ENCODE data around the gene TGFBR2.

TGFBR2 gene

DNA sequence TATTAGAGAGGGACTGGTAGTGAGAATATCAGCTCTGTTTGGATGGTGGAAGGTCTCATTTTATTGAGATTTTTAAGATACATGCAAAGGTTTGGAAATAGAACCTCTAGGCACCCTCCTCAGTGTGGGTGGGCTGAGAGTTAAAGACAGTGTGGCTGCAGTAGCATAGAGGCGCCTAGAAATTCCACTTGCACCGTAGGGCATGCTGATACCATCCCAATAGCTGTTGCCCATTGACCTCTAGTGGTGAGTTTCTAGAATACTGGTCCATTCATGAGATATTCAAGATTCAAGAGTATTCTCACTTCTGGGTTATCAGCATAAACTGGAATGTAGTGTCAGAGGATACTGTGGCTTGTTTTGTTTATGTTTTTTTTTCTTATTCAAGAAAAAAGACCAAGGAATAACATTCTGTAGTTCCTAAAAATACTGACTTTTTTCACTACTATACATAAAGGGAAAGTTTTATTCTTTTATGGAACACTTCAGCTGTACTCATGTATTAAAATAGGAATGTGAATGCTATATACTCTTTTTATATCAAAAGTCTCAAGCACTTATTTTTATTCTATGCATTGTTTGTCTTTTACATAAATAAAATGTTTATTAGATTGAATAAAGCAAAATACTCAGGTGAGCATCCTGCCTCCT is 87.2 kb downstream of the TGFBR2 start:
- DNase-seq (ENCODE audit: low spot score), result peak; percentile 78

DNA sequence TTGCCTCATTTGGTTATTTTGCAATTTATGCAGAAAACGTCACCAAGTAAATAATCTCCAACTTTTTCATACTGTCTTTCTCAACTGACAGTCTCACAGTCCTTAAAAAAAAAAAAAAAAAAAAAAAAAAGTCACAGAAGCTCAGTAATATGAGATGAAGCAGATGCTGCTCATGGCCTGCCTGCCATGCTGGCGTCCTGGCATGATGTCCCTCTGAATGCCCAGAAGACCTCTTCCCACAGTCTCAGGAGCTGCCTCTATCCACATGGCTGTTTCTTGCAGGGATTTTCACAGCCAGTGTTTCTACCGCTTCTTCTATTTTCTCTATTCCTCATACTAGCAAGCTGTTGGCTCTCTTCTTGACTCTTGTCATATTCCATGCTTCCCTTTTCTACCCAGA is 87.7 kb downstream of the TGFBR2 start:
- no peak for DNase-seq (ENCODE audit: low spot score)

DNA sequence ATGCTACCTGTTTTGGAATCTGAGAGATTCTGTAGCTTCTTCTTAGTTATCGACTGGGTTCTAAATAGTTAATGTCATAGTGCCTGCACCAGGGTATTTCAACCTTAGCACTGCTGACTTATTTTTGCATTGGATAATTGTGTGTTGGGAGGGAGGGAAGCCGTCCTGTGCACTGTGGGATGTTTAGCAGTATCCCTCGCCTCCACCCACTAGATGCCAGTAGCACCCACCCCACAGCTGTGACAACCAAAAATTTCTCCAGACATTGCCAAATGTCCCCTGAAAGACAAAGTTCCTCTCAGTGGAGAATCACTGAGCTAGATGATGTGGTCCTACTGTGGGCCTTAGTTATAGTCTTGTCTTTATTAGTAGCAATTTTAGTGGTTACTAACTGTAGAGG is 88.3 kb downstream of the TGFBR2 start:
- DNase-seq (ENCODE audit: low spot score), result no peak

DNA sequence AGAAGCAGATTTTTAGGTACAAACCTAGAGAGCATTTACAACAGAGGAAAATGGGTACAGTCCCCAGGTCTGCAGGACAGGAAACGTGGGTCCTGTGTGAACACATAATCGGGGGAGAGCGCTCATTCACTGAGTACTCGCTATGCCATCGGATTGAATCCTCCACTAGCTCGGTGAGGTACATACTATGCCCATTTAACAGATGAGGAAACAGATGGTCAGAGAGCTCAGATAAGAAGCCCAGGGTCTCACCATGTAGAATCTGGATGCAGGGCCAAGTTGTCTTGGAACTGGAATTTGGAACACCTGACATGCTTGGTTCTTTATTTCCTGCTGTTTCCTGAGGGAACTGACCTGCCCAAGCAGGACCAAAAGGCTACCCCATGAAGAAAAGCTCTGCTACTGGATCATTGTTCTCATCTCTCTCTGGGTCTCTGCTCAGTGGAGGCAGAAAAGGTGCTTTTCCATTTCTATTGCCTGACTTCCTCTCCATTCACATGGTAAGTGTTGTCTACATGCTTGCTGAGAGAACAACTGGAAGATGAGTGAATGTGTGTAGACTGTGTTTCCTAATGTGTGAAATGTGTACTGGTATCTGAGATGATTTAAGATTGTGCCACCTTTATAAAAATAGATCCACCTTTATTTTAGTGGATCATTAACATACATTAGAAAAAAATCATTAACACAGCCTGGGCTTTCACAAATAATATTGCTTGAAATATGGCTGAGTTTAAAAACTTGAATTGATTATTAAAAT is 89.1 kb downstream of the TGFBR2 start:
- DNase-seq (ENCODE audit: low spot score), result no peak

DNA sequence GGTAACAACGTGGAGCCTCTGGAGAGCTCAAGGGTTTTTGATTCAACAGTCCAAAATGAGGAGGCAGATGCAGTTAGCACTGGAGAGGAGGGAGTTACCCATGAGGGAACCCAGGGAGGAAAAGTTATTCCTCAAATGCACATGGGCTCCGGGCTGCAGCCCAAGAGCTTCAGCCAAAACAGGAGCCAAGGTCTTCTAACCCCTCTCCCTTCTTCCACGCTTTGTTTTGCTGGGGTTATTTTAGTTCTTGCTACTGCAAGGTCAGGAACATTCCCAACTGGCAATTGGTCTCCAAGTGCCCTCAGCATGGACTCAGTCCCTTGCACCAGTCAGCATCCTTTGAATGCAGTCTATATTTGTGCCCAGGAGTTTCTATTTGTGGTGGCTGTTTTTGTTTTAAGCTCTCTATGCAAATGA is 90.0 kb downstream of the TGFBR2 start:
- no peak for DNase-seq (ENCODE audit: low spot score)

DNA sequence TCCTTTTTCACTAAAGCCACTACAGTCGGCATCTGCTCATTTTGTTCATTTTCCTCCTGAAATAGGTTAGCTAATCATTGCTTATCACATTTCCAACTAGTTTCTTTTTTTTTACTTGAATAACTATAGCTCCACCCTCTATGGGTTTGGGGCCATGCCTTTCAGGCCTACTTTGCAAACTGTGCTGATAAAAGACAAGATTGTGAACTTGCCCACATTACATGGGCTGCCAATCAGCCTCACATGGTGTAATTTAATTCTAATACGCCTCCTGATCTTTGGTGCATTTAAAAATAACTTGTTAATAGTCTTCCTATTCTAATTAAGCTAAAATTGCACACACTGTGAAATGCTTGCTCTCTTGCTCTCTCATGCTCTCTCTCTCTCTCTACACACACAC is 90.5 kb downstream of the TGFBR2 start:
- no peak for DNase-seq (ENCODE audit: low spot score)

DNA sequence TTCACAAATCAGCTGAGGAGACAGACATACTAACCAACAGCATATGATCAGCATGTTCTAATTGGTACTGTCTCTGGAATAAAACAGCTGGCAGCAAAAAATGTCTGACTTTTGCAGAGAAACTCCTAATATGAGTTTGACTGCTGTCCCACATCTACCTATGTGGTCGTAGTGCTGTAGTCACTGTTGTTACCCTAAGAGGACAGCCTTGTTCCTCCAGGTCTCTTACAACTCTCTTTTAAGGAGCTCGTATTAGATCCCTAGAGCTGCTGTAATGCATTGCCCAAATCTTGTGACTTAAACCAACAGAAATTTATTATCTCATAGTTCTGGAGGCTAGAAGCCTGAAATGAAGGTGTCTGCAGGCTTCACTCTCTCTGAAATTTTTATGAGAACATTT is 92.1 kb downstream of the TGFBR2 start:
- DNase-seq (ENCODE audit: low spot score), result no peak

DNA sequence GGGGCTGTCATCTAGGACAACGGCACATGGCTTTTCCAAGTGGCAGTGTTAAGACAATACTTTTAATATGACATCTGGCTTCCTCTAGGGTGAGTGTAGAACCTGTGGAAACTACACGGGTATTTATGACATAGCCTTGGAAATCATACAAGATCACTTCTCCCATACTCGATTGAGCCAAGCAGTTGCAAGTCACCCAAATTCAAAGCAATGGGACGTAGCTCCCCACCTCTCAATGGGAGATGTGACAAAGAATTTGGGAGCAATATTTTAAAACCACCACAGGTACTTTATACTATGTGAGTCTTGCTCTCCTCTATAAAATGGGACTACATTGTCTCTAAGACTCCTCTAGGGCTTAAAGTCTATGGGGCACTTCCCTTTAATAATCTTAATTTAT is 93.5 kb downstream of the TGFBR2 start:
- no peak for DNase-seq (ENCODE audit: low spot score)

DNA sequence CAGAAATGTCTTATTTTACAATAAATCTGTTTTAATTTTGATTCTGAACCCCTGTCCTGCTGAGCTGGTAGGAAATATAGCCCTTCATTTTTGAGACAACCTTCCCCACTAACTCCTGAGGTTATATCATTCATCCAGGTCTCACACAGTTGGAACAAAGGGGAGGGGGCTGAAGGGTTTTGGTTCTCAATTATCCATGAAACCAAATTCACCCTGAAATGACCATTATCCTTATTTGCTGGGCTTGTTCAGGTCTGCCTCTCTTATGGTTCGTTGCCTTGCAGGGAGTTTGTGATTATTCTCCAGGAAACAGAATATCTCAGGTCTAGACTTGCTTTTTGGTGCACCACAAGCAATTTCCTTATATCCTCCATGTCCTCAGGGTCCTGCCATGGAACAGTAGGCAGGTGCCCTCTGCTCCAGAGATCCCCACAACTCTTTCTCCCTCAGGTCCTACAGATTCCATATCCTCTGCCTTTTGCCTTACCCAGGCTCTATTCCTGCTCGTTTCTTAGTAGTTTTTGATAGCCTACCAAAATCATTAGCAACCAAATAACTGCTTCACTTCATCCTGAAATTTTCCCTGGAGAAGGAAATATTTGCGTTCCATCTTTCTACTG is 94.4 kb downstream of the TGFBR2 start:
- DNase-seq (ENCODE audit: low spot score), result no peak

DNA sequence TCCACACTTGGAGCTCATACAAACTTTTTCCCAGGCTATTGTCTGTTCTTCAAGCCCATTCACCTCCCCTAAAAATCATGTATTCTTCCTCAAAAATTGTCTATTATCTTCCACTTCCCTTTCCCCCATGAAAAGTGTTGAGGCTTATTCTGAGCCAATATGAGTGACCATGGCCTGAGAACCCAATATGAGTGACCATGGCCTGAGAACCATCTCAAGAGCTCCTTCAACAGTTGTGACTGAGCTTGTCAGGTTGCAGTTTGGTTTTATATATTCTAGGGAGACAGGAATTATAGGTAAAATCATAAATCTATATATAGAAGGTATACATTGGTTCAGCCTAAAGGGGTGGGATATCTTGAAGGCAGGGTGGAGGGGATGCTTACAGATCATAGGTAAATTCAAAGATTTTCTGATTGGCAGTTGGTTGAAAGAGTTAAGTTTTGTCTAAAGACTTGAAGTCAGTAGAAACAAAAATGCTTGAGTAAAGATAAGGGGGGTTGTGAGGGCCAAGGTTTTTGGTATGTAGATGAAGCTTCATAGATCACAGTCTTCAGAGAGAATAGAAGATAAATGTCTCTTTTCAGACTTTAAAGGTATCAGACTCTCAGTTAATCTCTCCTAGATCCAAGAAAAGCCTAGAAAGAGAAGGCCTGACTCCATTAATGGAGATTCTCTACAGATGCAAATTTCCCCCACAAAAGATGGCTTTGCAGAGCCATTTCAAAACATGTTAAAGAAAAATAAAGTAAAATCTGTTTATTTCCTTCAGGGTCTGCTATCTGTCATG is 95.8 kb downstream of the TGFBR2 start:
- DNase-seq (ENCODE audit: low spot score), result no peak

DNA sequence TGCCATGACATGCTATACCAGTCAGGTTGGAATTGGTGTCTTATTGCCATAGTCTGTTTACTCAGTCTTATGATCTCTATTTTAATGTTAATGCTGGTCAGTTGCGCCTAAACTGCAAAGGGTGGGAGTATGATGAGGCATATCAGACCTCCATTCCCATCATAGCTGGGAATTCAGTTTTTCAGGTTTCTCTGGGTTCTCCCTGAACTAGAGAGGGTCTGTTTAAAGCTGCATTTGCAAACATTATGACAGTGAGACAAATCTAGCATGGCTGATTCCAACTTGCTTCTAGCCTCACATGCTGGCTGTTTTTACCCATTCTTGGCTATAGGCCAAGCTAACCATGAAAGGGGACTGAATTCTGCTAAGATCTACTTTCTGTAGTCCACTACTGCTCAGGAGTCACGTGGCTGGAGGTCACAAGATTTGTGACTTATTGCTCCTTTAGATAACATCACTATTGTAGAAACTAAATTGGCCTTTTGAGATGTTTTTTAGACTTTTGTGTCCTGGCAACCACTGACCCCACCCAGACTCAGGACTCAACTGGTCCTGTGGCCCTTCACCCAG is 96.5 kb downstream of the TGFBR2 start:
- no peak for DNase-seq (ENCODE audit: low spot score)

DNA sequence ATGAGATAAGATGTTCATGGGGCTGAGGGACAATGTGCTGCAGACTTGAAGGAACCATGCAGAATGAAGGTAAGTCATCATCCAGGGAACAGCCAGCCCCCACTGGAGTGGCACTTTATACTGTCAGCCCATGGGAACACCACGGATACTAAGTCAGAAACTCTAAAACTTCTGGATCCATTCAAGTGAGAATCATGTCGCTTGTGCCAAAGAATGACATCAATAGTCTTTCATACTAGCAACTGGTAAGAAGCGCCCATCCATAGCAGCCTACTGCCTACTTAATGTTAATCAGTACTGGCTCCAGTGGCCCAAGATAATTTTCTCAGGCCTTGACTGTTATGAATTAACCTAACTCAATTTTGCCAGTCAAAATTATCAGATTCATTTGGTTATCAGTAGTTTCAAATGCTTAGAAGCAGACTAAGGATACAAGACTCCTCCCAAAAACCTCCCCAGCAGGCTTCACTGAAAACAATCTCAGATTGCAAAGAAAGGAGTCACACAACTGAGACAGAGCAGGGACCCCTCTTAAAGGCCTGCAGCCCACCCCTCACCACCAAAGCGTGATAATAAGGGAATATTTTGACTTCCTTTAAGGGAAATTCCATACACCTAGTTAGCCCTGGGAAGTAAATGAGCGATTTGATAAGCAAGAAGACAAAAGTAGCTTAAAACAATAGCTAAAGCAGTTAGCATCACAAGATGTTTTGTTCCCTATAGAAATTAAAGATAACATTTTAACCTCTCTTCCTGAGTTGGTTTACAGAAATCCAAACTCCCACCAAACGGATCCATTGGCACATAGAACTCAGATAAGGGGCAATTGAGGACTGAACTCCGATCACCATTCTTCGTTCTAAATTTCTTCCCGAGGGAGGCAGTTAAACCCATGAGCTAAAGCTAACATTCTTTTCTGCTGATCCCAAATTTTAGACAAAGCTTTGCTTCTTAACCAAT is 98.8 kb downstream of the TGFBR2 start:
- DNase-seq (ENCODE audit: low spot score), result no peak

DNA sequence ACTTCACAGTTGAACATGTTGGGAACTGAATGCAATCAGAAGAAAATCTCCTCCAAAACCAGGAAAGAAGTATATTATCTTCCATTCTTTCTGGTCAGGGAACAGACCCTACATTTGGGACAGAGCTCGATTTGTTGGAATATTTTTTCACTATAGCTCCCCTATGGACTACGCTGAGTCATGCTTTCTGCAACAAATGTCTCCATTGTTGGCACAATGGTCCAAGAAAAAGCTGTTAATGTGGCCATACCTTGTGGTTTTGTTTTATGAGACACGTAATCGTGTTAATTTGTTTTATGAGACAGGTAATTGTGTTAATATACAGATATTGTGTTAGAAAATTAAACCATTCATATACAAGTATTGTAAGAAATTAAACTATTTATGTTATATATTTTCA is 101.4 kb downstream of the TGFBR2 start:
- DNase-seq (ENCODE audit: low spot score), result no peak

DNA sequence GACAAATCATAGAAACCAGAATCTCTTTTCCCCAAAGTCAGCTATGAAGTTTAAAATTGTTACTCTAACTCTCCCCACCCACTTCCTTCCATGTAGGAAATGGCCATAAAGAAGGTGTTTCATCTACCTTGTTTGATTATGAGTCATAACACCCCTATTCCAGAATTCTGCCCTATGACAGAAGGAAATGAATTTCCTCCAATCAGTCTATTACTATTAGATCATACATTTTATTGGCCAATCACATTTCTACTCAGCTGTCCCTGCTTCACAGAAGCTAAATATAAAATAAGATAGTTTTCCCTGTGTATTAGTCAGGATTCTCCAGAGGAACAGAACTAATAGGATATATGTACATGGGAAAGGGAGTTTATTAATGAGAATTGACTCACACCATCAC is 102.1 kb downstream of the TGFBR2 start:
- DNase-seq (ENCODE audit: low spot score), result no peak

DNA sequence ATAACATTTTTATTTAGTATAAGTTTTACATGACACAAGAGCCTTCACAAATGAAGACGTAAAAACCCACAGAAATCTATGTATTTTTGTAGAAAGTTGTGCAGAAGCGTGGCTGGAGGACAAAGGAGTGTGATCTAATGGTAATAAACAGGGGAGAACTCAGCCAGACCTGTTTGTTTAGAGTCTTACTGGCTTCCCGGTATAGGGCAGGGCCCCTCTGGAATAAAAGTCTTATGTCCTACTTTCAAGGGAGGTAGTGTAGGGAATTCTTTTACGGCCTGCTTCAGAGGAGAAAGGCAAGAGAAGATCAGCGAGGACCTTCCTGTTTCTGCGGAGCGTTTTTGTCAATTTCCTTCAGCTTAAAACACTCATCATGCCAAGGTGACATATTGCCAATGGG is 103.6 kb downstream of the TGFBR2 start:
- DNase-seq (ENCODE audit: low spot score), result no peak

DNA sequence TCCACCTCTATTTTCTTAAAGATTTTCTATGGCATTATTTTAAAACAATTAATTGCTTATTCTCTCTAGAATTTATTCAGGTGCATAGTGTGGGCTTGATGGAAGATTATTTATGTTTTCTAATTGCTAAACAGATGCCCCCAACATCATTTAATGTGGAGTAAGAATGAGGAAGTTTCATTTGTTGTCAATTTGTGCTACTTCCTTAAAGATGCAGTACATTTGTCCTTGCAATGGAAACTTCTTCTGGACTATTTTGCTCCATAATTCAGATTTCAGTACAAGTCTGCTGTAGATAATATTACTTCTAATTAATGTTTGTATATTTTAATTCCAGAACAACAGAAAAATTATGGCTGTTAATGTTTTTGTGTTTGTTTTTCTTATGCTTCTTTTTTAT is 104.8 kb downstream of the TGFBR2 start:
- no peak for DNase-seq (ENCODE audit: low spot score)

DNA sequence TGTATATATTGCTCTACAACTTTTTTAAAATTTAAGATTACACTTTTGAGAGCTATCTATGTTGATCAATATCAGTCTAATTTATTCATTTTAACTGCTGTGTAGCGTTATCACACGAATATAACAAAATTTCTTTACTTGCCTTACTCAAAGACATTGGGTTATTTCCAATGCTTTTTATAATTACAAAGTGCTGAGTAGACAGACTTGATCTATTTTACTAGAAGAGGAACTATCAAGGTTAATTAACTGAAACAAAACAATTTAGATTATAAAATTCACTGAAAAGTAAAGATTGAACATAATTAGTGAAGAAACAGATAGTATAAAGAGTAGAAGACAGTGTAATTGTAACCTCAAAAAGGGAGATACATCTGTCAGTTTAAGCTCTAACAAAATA is 105.5 kb downstream of the TGFBR2 start:
- no peak for DNase-seq (ENCODE audit: low spot score)

DNA sequence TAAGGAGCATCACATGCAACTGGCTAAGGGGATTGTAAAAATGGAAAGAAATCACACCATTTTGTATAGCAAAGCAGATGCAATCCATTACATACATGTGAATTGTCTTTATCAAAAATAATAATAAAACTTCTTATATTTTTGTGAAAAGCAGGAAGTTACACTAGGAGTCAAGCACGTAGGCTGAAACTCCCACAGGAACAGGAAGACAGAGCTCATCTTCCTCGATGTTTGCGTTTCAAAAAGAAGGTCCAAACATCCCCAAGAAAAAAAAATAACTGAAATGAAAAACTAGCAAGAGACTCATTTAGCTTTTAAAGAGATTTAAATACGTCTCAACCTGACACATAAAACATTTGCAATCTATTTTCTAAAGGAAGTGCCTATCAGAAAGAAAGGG is 106.6 kb downstream of the TGFBR2 start:
- DNase-seq (ENCODE audit: low spot score), result no peak

DNA sequence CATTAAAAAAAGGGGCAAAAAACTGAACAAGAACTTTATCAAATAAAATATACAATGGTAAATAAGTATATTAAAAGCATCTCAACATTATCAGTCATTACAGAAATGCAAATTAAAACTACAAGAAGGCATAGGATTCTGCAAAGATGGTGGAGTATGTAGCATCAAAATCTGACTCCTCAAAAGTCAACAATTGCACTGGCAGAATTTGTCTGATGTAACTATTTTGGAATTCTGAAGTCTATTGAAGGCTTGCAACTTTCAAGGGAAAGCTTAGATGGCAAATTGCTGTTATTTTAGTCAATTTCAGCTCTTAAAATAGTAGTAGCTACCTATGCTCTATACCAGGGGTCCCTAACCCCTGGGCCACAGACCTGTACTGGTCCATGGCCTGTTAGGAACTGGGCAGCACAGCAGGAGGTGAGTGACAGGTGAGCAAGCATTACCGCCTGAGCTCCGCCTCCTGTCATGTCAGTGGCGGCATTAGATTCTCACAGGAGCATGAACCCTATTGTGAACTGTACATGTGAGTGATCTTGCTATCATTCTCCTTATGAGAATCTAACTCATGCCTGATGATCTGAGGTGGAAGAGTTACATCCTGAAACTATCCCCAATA is 107.6 kb downstream of the TGFBR2 start:
- DNase-seq (ENCODE audit: low spot score), result no peak

DNA sequence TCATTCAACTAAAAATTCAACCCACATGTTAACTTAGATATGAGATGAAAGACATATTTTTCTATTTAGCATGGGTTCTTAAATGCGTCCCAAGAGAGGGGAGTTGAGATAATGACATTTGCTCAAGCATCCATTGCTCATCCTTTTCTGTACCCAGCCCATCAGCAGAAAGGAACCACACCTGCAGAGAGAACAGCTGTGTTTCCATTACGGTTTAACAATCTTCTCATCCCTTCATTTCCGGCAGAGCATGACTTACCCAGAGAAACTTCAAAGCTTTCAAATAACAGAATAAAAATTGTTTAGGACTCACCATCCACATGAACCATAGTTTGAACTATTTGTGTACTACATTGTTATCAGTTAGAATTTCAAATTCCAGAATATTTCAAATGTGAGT is 113.1 kb downstream of the TGFBR2 start:
- DNase-seq (ENCODE audit: low spot score), result no peak

Measured in GM03348 (cell line).